22Rv1 (cell line): ENCODE results near the gene DOC2A.

Source experiments
- CTCF ChIP-seq: fragments of 450-650 bp; IDR thresholded peaks from 2 replicates; pipeline ENCODE4 v1.5.1; 2017; ENCODE audit warnings: mild to moderate bottlenecking
- ZFX ChIP-seq: fragments of 450-650 bp; IDR thresholded peaks from 2 replicates; pipeline ENCODE4 v1.6.1; 2017; ENCODE audit warnings: antibody characterized with exemption, borderline replicate concordance

- TF ChIP-seq CTCF: no peak
- TF ChIP-seq ZFX: no peak
Observed at GRCh38 chr16:30017277-30017656, 6.4 kb upstream of the DOC2A start.
